Measurements from ENCODE around the gene TARS1. TPM values are rescaled to one million over a fixed set of nuclear protein-coding genes. Genes with fewer than 3 reads are reported as not detected.

Gene TARS1
- total and polyA plus RNA-seq, 2 of the 13 experiments (the other 11 are each of a cell fraction or from before 2014, with no cell fraction given), result 77.0 to 184 TPM

DNA sequence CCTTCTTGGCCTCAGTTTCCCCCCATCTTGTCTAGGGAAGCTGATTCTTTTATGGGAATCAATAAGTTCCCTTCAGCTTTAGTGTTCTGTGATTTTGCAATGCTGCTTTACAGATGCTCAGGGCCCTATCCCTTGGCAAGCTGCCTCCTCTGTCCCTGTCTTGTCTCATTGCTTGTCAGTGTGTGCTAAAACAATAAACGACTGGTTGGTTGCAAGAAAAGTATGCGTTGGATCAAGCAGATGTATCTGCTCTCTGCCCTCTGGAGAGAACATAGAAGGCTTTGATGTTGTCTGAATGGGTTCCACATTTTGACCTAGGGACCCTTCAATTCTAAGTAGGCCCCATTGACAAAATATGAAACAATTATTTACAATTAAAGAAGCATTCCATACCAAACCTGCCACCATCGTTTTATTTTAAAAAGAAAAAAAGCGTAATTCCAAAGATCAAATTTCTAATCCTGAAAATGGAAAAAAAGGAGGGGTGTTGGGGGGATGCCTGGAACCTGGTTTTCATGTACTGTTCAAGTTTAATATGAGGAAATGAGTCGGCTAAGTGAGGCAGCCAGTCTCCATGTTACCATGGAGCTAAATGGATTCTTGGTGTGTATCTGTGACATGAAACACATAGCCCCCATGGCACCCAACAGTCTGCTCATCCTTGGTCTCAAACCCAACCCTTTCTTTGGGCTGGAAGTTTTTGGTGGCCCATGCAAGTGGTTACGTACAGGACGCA lies 31.2 kb upstream of the TARS1 start:
- Histone ChIP-seq H3K9me3 (ENCODE audit: low read length) (no peaks in the 10 kb centered on the region), H3K27me3 (ENCODE audit: control insufficient read depth in 1 of 2, insufficient read depth in 2 of 2, low read length in 2 of 2) (no peaks in the 10 kb centered on the region), H4K20me1 (ENCODE audit: insufficient read depth, low read length) (no peaks in the 10 kb centered on the region), H3K36me3 (replicated peaks in 1 of 2; ENCODE audit: control insufficient read depth in 1 of 2, insufficient read depth in 2 of 2, low read length in 2 of 2) (no peaks in the 10 kb centered on the region), H3K4me3 (replicated peaks in 1 of 3; ENCODE audit: insufficient read depth in 1 of 3, low read depth in 2 of 3, low read length in 3 of 3) (0 out of 6 replicates have a peak overlapping the region, but pooled peaks of 1 of the 3 experiments have one; percentile 2), H3K9ac (ENCODE audit: insufficient read depth, low read depth, low read length) (no peak overlapping the region), H2AFZ (ENCODE audit: low read length) (peak overlapping the region; percentile 20), H3K79me2 (ENCODE audit: insufficient read depth, low read length) (no peaks in the 10 kb centered on the region), H3K4me1 (ENCODE audit: insufficient read depth, low read length) (peaks cover 48% of the 10 kb centered on the region), H3K27ac (ENCODE audit: extremely low read length, insufficient read depth, low read length) (peak overlapping the region; percentile 68), H3K4me2 (ENCODE audit: low read depth, low read length) (peak overlapping the region; percentile 49)
- 27% methylated on average over 7 of the region's 7 CpGs for WGBS (ENCODE audit: low lambda C conversion rate)
- in situ Hi-C loops (cut with HindIII; ENCODE audit: extremely low pct_ligation_motif_present, low pct_unique_long_range_greater_than_20kb), result loop anchor here (25.0 kb wide), 1 partner anchor 472 kb away; no protein-coding TSS in a partner anchor
- DNase-seq (ENCODE audit: low spot score), result peak; percentile 7
- intact Hi-C loops (cut with micrococcal nuclease; ENCODE audit: unreplicated experiment), result no loop called here
- TF ChIP-seq, protein P1, sequence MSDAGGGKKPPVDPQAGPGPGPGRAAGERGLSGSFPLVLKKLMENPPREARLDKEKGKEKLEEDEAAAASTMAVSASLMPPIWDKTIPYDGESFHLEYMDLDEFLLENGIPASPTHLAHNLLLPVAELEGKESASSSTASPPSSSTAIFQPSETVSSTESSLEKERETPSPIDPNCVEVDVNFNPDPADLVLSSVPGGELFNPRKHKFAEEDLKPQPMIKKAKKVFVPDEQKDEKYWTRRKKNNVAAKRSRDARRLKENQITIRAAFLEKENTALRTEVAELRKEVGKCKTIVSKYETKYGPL (CRISPR knock-in tag; IDR thresholded peaks at IDR 0.05), result no peak
- peak in 1 of 2 experiments; percentile 53; a peak in 2 of 4 replicates for TF ChIP-seq EP300 (IDR thresholded peaks at IDR 0.05; ENCODE audit: low read depth in 2 of 2, low read length in 2 of 2)
- TF ChIP-seq EP300 (CRISPR knock-in tag; IDR thresholded peaks at IDR 0.05; ENCODE audit: borderline replicate concordance), result no peak
- peak; percentile 36 for TF ChIP-seq ASH2L (IDR thresholded peaks at IDR 0.05; ENCODE audit: insufficient read length, low read depth, low read length)
- TF ChIP-seq TEAD3 (CRISPR knock-in tag; optimal IDR thresholded peaks at IDR 0.05; ENCODE audit: borderline replicate concordance), result peak; percentile 11
- no peak for TF ChIP-seq ZNF432 (CRISPR knock-in tag; IDR thresholded peaks at IDR 0.05; ENCODE audit: borderline replicate concordance)
- TF ChIP-seq HNF4G (IDR thresholded peaks at IDR 0.05; ENCODE audit: borderline replicate concordance, low read depth, low read length), result 0 out of 2 replicates have a peak, but pooled peaks have one; percentile 20
- TF ChIP-seq HNF4G (CRISPR knock-in tag; IDR thresholded peaks at IDR 0.05; ENCODE audit: borderline replicate concordance, low read depth), result no peak
- TF ChIP-seq SOX5 (CRISPR knock-in tag; IDR thresholded peaks at IDR 0.05; ENCODE audit: borderline replicate concordance), result peak; percentile 13; the same call in 1 of the 2 replicates
- peak; percentile 56 for TF ChIP-seq NR2F6 (IDR thresholded peaks at IDR 0.05)
- TF ChIP-seq NR2F6 (CRISPR knock-in tag; IDR thresholded peaks at IDR 0.05), result no peak
- no peak for TF ChIP-seq SOX13 (IDR thresholded peaks at IDR 0.05)
- 0 out of 4 replicates have a peak, but pooled peaks of 1 of the 2 experiments have one; percentile 18 for TF ChIP-seq SOX13 (CRISPR knock-in tag; conservative IDR thresholded peaks at IDR 0.05 in 1 of 2, IDR thresholded peaks at IDR 0.05 in 1 of 2)
- TF ChIP-seq ZNF558 (CRISPR knock-in tag; IDR thresholded peaks at IDR 0.05; ENCODE audit: borderline replicate concordance), result no peak
- peak; percentile 70 for TF ChIP-seq TCF7 (IDR thresholded peaks at IDR 0.05; ENCODE audit: low read depth)
- TF ChIP-seq, protein P2, sequence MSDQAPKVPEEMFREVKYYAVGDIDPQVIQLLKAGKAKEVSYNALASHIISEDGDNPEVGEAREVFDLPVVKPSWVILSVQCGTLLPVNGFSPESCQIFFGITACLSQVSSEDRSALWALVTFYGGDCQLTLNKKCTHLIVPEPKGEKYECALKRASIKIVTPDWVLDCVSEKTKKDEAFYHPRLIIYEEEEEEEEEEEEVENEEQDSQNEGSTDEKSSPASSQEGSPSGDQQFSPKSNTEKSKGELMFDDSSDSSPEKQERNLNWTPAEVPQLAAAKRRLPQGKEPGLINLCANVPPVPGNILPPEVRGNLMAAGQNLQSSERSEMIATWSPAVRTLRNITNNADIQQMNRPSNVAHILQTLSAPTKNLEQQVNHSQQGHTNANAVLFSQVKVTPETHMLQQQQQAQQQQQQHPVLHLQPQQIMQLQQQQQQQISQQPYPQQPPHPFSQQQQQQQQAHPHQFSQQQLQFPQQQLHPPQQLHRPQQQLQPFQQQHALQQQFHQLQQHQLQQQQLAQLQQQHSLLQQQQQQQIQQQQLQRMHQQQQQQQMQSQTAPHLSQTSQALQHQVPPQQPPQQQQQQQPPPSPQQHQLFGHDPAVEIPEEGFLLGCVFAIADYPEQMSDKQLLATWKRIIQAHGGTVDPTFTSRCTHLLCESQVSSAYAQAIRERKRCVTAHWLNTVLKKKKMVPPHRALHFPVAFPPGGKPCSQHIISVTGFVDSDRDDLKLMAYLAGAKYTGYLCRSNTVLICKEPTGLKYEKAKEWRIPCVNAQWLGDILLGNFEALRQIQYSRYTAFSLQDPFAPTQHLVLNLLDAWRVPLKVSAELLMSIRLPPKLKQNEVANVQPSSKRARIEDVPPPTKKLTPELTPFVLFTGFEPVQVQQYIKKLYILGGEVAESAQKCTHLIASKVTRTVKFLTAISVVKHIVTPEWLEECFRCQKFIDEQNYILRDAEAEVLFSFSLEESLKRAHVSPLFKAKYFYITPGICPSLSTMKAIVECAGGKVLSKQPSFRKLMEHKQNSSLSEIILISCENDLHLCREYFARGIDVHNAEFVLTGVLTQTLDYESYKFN (CRISPR knock-in tag; conservative IDR thresholded peaks at IDR 0.05), result 0 out of 2 replicates have a peak, but pooled peaks have one; percentile 14
- TF ChIP-seq NR2F2 (IDR thresholded peaks at IDR 0.05; ENCODE audit: borderline replicate concordance, low read depth), result peak; percentile 64; the same call in 1 of the 2 replicates
- peak; percentile 70 for ATAC-seq
- ChIA-PET CTCF (ENCODE audit: low intra/inter-chr PET ratio, low total read pairs) (no interaction called here), POLR2A (no interaction called here)
- no peak for FAIRE-seq
- BruUV-seq (replicated peaks), result no TSS peak
